Stimulated activated CD4-positive, alpha-beta T cell treated with anti-CD3 and anti-CD28 coated beads, Interleukin-4, amount 100 ng/mL, for 24 hours (primary cell): Measurements from ENCODE around the gene AASS.
"Not testable (repeated sequence)": the region's sequence is repeated elsewhere in the genome, so short reads cannot be mapped to it uniquely, and the experiment has no call there.

Experiments
- DNase-seq: peaks from one replicate; pipeline ENCODE4 v3.0.0-alpha.2; 2020

Gene AASS

DNA sequence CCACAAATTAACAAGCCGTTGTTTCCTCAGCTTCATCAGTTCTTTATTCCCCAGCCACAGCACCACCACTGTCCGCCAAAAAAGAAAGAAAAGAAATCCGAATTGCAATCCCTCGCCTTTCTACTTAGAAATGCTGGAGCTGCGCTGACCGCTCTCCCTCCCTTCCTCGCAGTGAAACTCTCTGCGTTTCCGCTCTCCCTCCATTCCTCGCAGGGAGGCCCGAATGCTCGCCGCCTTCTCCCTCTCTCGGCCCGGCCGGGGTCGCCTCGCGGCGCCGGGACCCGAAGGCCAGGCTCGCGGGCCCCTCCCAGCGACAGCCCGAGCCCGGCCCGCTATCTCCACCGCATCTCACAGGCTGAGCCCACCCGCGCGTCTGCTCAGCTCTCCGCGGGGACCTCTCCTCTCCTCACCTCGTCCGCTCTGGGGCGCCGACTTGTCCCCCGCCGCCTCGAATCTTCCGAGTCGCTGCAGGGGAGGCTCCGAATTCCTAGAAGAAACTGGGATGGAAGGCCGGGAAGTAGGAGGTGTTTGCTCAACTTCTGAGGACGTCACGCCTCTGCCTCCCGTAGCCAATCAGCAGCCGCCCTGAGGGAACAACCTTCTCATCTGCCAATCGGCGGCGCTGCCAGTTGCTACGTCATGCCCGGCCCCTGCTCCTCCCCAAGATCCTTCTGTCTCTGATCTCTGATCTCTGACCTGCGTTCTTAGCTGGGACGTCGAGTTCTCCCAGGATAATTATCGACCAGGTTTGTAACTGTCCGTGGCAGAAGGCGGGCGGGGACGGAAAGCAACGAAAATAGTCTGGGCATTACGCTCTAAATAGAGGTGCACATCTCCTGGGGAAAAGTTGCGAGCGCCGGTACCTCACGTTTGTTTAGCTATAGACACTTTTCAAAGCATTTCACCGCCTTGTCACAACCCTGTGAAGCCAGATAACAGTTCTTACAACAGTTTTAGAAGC is at the start of gene AASS:
Gene AASS (minus strand): TSS at position 499 of the 961 bp plus-strand sequence. CDS start 10,523 bp downstream, outside the sequence.
- DNase-seq, result peak; percentile 73

DNA sequence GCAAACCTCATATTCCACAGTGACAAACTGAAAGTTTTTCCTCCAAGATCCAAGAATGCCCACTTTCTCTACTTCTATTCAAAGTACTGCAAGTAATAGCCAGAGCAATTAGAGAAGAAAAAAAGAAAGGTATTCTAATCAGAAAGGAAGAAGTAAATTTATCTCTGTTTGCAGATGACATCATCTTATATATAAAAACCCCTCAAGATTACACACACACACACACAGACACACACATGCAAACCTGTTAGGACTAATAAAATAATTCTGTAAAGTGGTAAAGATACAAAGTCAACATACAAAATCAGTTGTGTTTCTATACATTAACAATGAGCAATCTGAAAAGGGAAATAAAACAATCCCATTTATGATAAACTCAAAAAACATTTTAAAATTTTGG is 44.7 kb upstream of the AASS start:
- DNase-seq, result no peak

DNA sequence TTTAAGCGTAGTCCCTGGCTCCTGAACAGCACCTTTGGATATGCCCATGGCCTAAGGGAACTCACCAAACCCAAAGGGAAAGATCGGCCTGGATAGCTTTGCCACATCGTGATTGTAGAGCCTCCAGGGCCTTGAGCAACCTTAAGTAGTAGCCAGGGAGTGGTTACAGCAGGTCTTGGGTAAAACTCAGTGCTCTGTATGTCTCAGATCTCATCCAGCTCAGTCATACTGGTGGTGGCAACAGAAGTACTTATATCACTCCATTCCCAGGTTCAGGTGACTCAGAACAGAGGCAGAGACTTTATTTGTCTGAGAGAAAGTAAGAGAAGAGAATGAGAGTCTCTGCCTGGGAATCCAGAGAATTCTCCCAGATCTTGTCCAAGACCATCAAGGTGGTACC is 39.1 kb upstream of the AASS start:
- DNase-seq, result no peak

DNA sequence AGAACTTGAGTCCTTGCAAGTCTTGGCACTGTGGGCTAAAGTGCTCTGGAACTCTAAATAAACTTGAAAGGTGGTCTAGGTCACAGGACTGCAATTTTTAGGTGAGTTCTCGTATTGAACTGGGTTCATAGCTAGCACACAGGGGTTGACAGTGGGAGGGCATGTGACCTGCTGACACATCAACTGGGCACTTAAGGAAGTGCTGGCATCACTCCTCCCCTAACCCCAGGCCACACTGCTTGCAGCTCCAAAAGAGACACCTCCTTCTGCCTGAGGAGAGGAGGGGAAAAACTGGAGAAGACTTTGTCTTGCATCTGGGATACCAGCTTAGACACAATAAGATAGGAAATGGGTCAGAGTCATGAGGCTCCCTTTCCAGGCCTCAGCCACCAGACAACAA is 38.0 kb upstream of the AASS start:
- DNase-seq, result no peak

DNA sequence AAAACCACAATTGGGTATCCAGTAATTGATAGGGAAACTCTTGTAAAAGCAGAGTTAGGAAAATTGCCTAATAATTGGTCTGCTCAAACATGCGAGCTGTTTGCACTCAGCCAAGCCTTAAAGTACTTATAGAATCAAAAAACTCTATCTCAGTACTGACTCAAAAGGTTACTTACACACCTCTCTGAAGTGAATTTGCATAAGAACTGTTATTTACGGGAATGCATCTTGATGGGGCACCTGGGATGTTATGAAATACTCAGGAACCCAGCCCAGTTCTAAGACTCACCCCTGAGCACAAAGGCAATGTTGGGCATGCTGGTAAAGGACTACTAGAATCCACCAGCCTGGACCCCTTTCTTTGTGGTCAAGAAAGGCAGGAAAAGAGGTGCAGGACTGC is 28.1 kb upstream of the AASS start:
- DNase-seq, result not testable (repeated sequence)

DNA sequence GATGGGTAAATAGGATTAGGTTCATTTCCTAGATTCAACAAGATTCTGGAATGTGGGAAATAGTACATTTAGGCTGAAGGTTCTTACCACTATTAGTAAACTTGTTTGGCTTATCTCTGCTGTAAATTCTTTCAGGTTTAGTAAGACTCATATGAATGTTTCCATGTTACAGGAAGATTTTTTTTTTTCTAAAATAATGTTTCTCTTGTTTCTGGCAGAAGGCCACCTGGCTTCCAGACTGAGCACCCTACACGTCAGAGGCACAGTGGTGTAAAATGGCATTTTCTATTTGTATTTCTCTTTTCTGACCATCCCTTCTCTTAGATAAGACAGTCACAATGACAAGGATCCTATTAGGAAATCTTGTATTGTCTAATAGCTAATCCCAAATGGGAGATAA is 22.7 kb upstream of the AASS start:
- DNase-seq, result no peak

DNA sequence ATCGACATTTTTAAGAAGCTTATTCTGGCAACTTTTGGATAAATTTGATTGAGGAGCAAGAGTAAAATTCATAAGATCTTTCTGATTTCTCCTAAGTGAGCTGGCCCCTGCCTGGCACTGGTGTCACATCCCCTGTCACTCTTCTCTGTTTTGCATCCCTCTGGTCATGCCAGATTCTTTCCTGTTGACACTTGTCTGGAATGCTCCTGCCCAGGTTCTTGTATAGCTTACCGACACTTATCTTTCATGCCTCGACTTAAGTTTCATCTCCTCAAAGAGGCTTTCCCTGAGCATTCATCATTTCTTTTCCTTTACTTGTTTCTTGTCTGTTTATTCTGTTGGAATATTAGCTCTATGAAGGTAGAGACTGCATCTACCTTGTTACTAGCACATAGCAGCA is 22.2 kb upstream of the AASS start:
- no peak for DNase-seq

DNA sequence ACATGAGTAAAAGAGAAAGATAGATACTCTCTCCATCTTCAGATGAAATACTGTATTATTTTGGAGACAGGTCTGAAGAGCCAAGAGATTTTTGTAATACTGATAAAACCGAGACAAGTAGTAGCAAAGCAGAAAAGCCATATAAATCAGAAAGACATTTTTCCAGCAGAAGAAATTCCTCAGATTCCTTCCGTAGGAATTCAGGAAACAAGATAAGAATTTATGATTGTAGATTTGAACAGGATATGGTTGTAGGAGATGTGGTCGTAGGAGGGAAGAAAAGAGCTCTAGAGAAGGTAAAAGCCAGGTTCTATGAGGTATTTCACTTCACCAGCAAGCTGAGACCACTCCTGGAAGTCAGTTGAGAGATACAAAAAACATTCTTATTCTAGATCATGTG is 17.6 kb upstream of the AASS start:
- DNase-seq, result no peak

DNA sequence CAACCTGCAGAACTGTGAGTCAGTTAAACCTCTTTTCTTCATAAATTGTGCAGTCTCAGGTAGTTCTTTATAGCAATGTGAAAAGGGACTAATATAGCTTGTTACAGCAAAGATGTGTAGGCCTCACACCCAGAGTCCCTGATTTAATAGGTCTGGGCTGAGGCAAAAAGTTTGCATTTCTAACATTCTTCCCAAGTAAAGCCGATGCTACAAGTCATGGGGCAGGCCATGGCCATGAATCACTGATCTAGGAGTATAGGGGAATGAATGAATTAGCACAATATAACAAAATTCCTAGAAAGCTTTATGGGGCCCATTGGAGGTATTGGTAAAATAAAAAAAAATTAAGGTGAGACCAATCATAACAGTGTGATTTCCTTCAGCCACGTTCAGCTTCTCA is 11.5 kb upstream of the AASS start:
- DNase-seq, result no peak

DNA sequence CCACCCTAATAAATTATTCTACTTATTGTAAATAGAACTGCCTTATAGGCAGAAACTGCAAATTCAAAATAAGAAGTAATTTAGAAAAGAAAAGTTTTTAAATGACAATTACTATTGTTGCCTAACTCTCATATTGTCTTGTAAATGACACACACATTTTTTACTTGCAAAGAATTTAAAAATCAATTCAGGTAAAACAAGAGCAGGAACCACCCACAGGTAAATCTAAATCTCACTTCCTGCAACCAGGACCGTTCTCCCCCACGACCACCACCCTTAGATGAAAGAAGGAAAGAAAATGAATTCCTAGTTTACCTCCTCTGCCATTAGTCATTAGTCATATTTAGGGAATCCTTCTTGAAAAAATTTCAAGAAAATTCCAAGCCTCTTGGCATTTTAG is 4.8 kb upstream of the AASS start:
- DNase-seq, result no peak

DNA sequence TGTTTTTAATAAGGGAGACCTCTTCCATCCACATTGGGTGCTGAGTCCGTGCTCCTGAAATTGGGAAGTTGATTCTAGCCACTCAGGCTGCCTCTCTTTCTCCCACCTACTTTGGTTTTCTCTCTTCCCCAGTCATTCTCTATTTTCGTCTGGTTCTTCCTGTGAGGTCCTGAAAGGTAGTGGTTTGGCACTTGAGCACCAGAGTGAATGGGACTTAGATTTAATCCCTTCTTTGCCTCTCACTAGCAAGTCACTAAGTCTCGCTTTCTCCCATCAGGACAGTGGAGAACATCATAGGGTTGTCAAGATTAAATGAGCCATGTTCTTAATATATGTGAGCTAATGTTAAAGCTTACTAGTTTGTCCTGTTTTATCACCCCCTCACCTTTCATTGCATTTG is 4.0 kb upstream of the AASS start:
- no peak for DNase-seq

DNA sequence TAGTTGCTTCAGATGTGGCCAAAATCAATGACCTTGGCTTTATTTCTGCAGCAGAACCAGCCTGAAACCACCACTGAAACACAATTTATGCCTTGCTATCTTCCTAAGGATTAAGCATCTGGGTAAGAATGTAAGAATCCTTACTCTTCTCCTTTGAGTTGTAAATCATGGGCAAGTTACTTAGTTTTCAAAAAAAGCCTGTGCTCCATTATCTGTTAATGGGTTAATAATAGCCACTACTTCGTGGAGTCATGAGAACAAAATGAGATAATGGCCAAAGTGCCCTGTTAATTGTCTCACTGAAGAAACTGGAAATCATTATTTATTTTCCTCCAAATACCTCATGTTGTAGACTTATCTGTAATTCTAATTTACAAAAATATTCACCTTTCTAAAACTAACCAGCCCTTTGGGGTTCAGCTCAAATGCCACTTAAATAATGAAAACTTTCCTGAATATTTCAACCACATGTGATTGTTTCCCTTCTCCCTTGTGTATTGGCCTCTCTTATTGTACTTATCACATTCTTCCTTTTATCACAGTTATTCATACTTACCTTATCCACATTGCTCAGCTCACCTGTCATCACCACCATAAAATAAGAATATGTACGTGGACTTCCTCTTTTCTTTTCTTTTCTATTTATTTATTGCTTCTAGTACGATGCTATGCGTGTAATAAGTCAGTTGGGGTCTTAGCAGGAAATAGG is 2.0 kb upstream of the AASS start:
- DNase-seq, result no peak

DNA sequence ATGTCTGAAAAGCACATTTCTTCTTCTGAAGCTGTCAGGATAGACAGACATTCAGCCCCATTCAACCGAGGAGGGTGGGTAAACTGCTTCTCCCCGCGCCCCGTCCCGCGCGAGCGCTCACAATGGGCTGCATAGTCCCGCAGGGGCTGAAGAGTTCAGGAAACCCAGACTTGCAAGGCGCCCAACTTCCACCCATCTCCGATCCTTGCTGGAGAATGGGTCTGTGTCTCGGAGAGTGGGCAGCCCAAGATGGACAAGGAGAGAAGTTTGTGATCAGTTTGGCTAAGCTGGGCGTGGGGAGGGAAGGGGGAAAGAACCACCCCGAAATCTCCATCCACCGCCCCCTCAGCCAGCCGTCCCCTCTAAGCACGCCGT is 686 bp downstream of the AASS start:
- DNase-seq, result no peak

DNA sequence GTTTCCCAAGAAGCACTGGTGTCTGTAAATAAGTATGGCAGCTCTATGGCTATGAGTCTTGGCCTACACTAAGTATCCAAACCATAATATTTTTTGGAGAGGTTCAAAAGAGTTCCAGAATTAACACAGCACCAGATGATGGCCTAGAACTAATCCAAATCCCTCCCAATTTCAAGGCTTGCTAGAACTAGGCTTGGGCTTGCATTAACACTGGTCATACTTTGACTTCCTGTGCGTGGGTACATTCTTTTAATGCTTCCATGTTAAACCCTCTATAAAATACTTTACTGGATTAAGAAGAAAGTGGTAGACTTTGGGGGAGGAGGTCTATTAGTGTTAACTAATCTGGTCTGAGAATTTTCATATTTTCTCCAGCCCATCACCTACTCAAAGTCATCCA is 3.1 kb downstream of the AASS start:
- DNase-seq, result no peak

DNA sequence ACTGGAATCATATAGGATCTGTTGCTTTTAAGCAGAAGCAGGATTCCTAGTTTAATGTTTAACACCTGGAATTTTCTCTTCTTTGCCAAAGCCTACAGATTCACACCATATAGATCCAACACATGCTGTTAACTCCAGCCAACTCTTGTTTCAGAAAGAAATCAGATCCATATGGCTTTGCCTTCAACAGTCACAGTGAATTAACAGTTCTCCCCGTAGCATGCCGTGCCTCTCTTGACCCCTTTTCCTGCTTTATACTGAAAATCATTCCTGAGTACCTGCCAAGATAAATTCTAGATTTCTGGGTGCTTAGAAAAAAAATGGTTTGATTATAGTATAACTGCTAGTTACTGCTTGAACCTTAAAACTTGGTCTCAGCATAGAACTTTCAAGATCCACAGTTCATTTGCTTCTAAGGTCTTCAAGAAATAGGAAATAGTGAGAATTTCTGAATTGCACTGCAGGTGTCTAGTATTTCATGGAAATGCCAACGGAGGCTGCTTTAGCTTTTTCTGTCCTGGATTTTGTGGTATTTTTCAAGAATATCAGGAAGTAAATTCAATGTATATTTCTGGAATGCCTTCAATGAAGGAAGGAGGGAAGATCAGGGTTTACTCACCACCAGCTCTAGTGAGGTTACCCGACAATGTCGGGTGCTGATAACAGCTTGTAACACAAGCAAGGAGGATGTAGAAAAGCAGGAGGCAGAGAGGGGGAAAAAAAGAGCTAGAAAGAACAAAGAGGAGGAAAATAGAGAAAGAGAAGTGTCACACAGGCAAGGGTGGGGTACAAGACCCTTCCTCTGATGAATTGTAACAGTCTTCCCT is 6.6 kb downstream of the AASS start:
- no peak for DNase-seq

DNA sequence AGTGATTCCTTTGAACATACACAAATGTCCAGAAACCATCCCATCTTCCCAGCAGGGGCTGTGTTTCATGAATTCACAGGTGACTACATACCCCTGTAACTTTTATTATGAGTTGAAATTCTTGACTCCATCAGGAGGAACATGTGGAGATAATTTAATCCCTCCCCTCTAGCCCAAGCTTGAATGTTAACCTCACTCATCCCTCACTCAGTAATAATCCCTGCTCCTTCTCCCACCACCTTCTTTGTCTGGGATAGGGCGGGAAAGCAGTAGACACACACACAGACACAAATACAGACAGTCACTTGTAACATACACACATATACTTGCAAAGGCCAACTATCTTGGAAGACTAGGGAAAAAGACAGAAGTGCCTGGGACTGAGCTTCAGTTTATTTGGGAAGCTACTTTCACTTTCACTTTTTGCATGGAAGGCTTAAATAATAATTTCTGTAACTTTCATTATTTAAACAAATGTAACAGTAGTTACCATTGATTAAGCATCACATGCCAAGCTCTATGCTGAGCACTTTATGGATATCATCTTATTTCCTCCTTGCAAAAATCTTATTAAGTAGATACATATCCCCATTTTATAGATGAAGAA is 7.3 kb downstream of the AASS start:
- DNase-seq, result no peak

DNA sequence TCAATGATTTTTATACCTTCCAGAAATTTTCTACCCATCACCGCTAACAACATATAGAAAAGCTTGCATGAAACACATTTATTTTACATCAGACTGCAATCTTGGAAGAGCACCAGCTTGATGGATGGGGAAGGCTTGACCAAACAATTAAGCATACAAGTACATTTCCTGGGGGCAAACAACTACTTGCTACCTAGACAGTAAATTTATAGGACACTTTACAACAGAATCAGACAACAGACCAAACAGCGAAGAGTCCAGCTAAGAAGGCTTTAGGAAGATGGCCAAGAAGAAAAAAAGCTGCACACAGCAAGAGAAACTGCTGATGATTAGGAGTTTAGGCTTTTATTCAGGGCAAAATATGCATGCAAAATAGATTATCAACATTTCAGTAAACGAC is 8.0 kb downstream of the AASS start:
- DNase-seq, result no peak

DNA sequence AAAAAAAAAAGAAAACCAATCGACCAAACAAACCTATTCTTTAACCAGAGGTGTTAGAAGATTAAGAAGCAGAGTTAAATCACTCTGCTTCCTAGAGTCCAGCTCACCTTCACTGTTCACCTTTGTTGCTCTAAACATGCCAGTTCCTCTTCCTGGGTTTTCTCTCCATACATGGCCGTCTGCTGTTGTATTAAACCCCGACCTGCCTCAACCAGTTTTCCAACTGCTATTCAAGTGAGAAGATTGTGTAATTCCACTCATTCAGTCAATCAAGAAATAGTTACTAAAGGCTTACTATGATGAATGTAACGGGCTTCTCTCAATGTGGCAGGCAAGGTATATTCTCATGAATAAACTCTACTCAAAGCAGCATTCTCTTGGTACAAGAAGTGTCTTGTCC is 8.8 kb downstream of the AASS start:
- DNase-seq, result no peak

DNA sequence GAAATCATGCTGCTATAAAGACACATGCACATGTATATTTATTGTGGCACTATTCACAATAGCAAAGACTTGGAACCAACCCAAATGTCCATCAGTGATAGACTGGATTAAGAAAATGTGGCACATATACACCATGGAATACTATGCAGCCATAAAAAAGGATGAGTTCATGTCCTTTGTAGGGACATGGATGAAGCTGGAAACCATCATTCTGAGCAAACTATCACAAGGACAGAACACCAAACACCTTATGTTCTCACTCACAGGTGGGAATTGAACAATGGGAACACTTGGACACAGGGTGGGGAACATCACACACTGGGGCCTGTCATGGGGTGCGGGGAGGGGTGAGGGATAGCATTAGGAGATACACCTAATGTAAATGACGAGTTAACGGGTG is 9.3 kb downstream of the AASS start:
- DNase-seq, result not testable (repeated sequence)

DNA sequence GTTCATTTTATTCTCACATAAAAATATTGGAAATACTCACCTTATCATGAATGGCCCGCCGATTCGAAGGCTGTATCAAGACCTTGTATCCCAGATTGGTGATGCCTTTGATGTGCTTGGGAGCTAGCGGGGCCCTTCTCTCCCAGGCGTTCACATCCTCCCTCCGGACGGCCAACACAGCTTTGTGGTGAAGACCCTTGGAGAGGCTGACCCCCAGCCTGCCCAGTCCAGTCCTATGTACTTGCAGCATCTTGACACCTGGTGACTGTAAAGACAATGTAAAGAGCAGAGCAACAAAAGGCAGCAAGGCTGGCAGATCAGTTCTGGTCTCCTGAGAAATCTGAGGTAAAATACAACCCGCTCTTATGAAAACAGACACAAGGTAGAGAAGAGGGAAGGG is 10.6 kb downstream of the AASS start:
- DNase-seq, result no peak

DNA sequence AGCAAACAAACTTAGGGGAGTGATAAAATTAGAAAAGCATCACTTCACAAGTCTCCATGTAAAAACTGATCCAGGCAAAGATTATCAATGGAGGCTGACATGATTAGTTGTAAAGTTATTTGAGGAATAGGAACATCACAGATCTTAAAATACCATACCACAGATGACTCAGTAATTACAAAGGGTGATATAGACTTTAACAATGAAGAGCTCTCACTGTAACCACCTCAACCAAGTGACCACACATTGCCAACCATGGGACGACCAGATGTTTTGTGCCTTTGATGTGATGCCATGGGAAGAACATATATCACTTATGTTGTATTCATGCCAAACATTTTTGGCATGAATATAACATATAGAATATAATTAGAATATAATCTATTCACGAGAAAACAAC is 11.7 kb downstream of the AASS start:
- DNase-seq, result no peak

DNA sequence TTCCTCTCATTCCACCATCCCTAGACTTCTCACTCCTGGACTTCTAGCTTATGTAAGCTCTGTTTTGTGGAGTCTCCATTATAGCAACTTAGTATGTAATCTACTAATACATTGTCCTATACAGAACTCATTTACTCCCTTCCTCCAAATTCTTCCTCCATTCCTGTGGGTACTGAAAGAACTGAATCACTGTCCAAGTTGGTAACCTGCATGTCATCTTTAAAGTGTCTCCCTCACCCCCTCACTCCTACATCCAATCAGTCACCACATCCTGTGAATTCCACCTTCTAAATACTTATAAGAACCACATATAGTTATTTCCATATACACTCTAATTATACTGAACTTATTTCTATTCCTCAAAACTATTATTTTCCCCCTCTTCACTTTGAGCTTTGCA is 20.3 kb downstream of the AASS start:
- DNase-seq, result no peak

DNA sequence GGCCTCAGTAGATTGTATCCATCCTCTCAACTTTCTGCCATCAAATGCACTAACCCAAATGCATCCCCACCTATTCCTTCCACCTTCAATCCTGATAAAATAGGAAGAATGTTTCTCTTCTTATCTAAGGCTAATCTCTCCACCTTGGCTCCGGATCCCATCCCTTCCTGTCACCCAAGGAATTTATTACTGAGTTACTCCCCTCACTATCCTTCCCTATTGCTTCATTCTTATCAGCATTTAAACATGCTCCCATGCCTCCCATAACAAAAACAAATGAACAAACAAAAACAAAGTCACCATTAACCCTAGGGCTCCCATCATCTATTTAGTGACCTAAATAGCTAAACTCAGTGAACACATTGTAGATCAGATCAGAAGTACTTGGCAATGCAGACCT is 25.3 kb downstream of the AASS start:
- no peak for DNase-seq
